ENCODE data around the gene CRKL.
"Not testable (repeated sequence)": the region's sequence is repeated elsewhere in the genome, so short reads cannot be mapped to it uniquely, and the experiment has no call there.

Gene CRKL

GRCh38 chr22:20901093-20902033 lies 15.8 kb upstream of the CRKL start:
- DNase-seq (ENCODE audit: low read depth) = not testable (repeated sequence)

- DNase-seq (ENCODE audit: low read depth) = no peak
Observed at GRCh38 chr22:20903093-20903492, 14.1 kb upstream of the CRKL start.

DNA sequence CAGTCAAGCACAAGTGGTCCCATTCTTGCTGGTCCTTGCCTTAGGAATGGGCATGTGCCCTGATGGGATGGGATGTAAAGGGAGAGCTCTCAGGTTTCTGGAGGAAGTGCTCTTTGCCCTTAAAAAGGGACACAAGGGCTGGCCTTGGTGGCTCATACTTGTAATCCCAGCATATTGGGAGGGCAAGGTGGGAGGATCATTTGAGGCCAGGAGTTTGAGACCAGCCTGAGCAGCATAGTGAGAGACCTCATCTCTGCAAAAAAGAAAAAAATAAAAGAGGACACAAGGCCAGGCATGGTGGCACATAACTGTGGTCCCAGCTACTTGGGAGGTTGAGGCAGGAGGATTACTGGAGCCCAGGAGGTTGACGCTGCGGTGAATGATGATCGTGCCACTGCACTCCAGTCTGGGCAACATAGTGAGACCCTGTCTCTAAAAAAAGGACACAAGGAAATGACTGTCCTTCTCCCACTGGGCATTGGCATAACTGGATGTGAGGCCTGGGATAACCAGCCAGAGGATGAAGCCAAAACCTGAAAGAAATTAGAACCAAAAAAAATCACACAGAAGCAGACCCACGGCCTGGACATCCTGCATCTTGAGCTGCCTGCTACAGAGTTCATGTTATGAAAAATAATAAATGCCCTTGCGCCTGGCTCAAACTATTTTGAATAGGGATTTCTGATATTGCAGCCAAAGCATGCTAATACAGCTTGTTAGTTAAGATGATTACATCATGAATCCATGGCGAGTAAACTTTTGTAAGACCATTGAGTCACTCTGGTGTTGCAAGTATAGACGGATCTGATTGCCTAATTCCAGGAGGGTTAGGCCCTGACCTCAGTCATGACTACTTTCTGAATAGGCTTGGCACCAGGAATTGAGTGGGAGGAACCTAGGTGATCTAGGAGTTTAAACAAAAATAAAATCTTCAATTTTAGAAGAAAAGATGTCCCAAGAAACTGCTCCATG lies 12.9 kb upstream of the CRKL start:
- DNase-seq (ENCODE audit: low read depth) = peak; percentile 95

DNA sequence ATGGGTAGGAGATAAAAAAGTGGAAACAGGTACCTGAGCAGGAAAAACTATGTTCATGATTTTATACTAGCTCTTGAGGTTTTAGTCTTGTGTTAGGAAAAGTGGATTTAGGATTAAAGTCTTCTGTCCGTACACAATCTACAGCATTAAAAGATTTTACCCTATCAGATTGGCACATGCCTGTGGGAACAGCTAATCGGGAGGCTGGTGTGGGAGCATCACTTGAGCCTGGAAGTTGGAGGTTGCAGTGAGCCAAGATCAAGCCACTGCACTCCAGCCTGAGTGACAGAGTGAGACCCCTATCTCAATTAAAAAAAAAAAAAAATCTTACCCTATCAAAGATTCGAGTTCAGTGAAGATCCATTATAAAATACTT lies 12.2 kb upstream of the CRKL start:
- DNase-seq (ENCODE audit: low read depth) = no peak

GRCh38 chr22:20905415-20906386 lies 11.5 kb upstream of the CRKL start:
- DNase-seq (ENCODE audit: low read depth) = no peak

DNA sequence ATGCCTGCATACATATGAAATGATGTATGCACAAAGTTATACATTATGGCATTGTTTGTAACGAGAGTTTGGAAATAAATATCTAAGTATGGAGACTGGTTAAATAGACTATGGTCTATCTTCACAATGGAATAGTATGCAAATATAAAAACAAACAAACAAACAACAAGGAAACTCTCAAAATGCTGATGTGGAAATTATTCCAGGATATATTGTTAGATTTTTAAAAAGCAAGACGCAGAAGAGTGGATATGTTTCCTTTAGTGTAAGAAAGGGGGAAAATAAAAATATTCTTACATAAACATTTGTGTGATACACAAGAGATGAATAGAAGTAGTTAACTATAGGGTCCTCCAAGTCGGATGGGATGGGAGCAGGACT lies 10.8 kb upstream of the CRKL start:
- DNase-seq (ENCODE audit: low read depth) = no peak

GRCh38 chr22:20908717-20909116 lies 8.5 kb upstream of the CRKL start:
- not testable (repeated sequence) for DNase-seq (ENCODE audit: low read depth)

- no peak for DNase-seq (ENCODE audit: low read depth)
Observed at GRCh38 chr22:20909543-20910303, 7.5 kb upstream of the CRKL start.

GRCh38 chr22:20912494-20912893 lies 4.7 kb upstream of the CRKL start:
- DNase-seq (ENCODE audit: low read depth) = no peak

GRCh38 chr22:20918663-20919218 lies 1.5 kb downstream of the CRKL start:
- no peak for DNase-seq (ENCODE audit: low read depth)

DNA sequence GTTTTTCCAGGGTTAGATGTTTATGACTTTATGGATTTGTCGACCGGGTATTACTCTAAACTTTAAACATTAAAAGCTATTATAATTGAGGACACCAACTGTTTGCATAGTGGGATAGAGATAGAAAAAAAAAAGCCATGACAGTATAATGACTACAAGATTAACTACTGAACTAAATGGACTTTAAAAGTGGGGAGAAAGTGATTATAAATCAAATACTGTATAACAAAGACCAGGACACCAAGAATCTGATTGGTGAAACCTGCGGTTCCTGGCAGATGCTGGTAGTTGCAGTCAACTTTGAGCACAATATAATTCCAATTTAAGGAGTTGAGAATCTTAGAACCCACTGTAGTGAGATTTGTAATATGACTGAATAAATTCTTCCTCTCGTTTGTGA lies 2.5 kb downstream of the CRKL start:
- no peak for DNase-seq (ENCODE audit: low read depth)

GRCh38 chr22:20920881-20921203 lies 3.6 kb downstream of the CRKL start:
- DNase-seq (ENCODE audit: low read depth) = no peak

GRCh38 chr22:20922141-20922751 lies 5.0 kb downstream of the CRKL start:
- no peak for DNase-seq (ENCODE audit: low read depth)

DNA sequence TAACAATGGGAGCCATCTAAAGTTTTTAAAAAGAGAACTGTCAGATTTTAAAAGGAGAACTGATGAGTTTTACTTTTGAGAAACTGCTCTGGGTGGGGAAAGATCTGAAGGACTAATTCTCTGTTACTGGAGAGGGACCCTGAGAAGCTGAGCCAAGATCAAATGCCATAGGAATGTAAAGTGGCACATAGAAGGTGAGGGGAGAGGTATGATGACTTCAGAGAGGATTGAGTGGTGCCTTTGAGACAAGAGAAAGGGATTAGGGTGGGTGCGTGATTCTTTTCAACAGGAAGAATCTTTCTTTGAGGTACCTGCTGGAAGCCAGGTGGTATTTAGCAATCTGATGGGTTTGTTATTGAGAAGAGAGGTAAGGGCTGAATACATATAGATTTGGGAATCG lies 9.0 kb downstream of the CRKL start:
- no peak for DNase-seq (ENCODE audit: low read depth)

DNA sequence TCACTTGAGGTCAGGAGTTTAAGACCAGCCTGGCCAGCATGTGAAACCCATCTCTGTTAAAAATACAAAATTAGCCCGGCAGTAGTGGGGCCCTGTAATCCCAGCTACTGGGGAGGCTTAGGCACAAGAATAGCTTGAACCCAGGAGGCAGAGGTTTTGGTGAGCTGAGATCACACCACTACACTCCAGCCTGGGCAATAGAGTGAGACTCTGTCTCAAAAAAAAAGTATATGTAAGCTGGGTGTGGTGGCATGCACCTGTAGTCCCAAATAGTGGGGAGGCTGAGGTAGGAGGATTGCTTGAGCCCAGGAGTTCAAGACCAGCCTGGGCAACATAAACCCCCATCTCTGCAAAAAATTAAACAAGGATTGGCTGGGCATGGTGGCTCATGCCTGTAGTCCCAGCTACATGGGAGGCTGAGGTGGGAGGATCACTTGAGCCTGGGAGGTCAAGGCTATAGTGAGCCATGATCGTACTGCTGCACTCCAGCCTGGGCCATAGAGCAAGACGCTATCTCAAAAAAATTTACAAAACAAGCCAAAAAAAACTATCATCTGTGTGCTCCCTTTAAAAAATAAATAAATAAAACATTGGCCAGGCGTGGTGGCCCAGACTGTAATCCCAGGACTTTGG lies 10.8 kb downstream of the CRKL start:
- DNase-seq (ENCODE audit: low read depth) = no peak

DNA sequence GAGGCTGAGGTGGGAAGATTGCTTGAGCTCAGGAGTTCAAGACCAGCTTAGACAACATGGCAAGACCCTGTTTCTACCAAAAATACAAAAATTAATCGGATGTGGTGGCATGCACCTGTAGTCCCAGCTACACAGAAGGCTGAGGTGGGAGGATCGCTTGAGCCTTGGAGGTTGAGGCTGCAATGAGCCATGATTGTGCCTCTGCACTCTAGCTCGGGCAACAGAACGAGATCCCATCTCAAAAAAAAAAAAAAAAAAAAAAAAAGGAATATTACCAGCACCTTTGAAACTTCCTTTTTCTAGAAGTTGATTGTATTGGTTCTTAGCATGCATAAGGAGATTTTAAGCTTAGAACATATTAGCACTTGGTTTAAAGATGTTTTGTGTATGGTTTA lies 11.4 kb downstream of the CRKL start:
- DNase-seq (ENCODE audit: low read depth) = no peak

DNA sequence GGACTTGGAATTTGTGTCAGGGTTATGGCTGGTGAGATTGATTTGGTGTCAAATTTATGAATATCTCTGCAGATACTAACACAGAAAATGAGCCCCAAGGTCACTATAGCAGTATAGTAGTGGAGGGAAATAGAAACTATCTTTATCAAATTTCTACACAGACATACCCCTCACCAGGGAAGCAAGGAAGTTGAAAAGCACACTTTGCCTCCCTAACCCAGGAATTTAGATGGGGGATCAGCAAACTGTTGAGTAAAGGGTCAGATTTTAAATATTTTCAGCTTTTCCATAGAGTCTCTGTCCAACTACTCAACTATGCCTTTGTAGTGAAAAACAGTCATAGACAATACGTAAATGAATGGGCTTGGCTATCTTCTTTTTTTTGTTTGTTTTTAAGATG lies 12.8 kb downstream of the CRKL start:
- DNase-seq (ENCODE audit: low read depth) = no peak

DNA sequence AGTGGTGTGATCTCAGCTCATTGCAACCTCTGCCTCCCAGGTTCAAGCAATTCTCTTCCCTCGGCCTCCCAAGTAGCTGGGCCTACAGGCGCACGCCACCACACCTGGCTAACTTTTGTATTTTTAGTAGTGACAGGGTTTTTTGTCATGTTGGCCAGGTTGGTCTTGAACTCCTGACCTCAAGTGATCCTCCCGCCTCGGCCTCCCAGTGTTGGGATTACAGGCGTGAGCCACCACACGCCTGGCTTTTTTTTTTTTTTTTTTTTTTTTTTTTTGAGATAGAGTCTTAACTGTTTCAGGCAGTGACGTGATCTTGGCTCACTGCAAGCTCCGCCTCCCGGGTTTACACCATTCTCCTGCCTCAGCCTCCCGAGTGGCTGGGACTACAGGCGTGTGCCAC lies 13.2 kb downstream of the CRKL start:
- DNase-seq (ENCODE audit: low read depth) = not testable (repeated sequence)

- no peak for DNase-seq (ENCODE audit: low read depth)
Observed at GRCh38 chr22:20931126-20931654, 14.0 kb downstream of the CRKL start.

DNA sequence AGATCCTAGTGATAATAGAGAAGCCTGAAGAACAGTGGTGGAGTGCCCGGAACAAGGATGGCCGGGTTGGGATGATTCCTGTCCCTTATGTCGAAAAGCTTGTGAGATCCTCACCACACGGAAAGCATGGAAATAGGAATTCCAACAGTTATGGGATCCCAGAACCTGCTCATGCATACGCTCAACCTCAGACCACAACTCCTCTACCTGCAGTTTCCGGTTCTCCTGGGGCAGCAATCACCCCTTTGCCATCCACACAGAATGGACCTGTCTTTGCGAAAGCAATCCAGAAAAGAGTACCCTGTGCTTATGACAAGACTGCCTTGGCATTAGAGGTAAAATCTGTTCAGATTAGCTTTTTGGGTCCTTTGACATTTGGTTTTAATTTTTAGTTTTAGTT lies 16.7 kb downstream of the CRKL start:
- DNase-seq (ENCODE audit: low read depth) = no peak
